ENCODE results near the gene MSH5. TPM values are rescaled to one million over a fixed set of nuclear protein-coding genes. Genes with fewer than 3 reads are reported as not detected.

Gene MSH5
- total and polyA plus RNA-seq, 2 of the 13 experiments (the other 11 are each of a cell fraction or from before 2014, with no cell fraction given) = 10.2 to 38.7 TPM

DNA sequence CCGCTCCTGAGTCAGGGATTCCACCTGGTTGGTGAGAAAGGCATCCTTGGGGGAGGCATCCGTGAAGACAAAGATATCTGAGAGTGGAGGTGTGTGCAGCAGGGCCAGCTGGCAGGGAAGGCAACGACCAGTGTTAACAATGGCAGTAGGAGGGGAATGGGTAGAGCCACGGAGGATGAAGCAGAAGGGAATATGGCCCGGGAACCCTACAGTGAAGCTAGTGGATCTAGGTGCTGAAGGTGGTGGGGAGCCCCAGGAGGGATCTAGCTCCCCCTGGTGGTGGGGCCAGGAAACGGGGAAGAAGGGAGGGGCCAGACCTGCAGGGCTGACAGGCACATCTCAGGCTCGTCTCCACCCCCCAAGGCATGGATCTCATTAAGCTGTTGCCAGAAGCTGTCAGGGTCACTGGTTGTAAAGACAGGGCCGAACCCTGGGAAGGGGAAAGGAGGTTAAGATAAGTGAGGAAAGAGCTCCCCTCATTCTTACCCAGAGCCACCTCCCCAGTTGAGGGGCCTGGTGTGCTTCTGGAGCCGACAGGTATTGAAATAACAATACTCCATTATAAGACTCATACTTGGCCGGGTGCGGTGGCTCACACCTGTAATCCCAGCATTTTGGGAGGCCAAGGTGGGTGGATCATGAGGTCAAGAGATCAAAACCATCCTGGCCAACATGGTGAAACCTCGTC, 30.0 kb downstream of the MSH5 start (continued):
- TF ChIP-seq, protein P1, sequence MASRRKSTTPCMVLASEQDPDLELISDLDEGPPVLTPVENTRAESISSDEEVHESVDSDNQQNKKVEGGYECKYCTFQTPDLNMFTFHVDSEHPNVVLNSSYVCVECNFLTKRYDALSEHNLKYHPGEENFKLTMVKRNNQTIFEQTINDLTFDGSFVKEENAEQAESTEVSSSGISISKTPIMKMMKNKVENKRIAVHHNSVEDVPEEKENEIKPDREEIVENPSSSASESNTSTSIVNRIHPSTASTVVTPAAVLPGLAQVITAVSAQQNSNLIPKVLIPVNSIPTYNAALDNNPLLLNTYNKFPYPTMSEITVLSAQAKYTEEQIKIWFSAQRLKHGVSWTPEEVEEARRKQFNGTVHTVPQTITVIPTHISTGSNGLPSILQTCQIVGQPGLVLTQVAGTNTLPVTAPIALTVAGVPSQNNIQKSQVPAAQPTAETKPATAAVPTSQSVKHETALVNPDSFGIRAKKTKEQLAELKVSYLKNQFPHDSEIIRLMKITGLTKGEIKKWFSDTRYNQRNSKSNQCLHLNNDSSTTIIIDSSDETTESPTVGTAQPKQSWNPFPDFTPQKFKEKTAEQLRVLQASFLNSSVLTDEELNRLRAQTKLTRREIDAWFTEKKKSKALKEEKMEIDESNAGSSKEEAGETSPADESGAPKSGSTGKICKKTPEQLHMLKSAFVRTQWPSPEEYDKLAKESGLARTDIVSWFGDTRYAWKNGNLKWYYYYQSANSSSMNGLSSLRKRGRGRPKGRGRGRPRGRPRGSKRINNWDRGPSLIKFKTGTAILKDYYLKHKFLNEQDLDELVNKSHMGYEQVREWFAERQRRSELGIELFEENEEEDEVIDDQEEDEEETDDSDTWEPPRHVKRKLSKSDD (CRISPR knock-in tag; IDR thresholded peaks at IDR 0.05; ENCODE audit: low read depth) = no peak
- TF ChIP-seq, protein P2, sequence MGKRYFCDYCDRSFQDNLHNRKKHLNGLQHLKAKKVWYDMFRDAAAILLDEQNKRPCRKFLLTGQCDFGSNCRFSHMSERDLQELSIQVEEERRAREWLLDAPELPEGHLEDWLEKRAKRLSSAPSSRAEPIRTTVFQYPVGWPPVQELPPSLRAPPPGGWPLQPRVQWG (CRISPR knock-in tag; IDR thresholded peaks at IDR 0.05; ENCODE audit: borderline replicate concordance, low read depth) = no peak
- no peak for TF ChIP-seq SRSF4 (IDR thresholded peaks at IDR 0.05; ENCODE audit: low read depth, low read length, poor library complexity, severe bottlenecking)
- TF ChIP-seq U2AF1 (optimal IDR thresholded peaks at IDR 0.05; ENCODE audit: low read depth, low read length) = no peak
- TF ChIP-seq TP53 (CRISPR knock-in tag; conservative IDR thresholded peaks at IDR 0.05) = no peak
- TF ChIP-seq HIVEP1 (CRISPR knock-in tag; IDR thresholded peaks at IDR 0.05) = peak; percentile 69; the same call in 1 of the 2 replicates
- TF ChIP-seq ZFP41 (CRISPR knock-in tag; IDR thresholded peaks at IDR 0.05; ENCODE audit: borderline replicate concordance) = peak; percentile 39; the same call in 1 of the 2 replicates
- TF ChIP-seq DR1 (CRISPR knock-in tag; IDR thresholded peaks at IDR 0.05) = no peak
- TF ChIP-seq, protein P3, sequence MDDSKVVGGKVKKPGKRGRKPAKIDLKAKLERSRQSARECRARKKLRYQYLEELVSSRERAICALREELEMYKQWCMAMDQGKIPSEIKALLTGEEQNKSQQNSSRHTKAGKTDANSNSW (CRISPR knock-in tag; IDR thresholded peaks at IDR 0.05; ENCODE audit: borderline replicate concordance) = no peak; the same call in 1 of the 2 replicates
- peak; percentile 30; the same call in 1 of the 2 replicates for TF ChIP-seq HOXA3 (CRISPR knock-in tag; IDR thresholded peaks at IDR 0.05)
- TF ChIP-seq, protein P4, sequence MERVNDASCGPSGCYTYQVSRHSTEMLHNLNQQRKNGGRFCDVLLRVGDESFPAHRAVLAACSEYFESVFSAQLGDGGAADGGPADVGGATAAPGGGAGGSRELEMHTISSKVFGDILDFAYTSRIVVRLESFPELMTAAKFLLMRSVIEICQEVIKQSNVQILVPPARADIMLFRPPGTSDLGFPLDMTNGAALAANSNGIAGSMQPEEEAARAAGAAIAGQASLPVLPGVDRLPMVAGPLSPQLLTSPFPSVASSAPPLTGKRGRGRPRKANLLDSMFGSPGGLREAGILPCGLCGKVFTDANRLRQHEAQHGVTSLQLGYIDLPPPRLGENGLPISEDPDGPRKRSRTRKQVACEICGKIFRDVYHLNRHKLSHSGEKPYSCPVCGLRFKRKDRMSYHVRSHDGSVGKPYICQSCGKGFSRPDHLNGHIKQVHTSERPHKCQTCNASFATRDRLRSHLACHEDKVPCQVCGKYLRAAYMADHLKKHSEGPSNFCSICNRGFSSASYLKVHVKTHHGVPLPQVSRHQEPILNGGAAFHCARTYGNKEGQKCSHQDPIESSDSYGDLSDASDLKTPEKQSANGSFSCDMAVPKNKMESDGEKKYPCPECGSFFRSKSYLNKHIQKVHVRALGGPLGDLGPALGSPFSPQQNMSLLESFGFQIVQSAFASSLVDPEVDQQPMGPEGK (CRISPR knock-in tag; IDR thresholded peaks at IDR 0.05) = peak; percentile 90
- TF ChIP-seq, protein P5, sequence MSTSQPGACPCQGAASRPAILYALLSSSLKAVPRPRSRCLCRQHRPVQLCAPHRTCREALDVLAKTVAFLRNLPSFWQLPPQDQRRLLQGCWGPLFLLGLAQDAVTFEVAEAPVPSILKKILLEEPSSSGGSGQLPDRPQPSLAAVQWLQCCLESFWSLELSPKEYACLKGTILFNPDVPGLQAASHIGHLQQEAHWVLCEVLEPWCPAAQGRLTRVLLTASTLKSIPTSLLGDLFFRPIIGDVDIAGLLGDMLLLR (CRISPR knock-in tag; IDR thresholded peaks at IDR 0.05) = no peak
- TF ChIP-seq, protein P6, sequence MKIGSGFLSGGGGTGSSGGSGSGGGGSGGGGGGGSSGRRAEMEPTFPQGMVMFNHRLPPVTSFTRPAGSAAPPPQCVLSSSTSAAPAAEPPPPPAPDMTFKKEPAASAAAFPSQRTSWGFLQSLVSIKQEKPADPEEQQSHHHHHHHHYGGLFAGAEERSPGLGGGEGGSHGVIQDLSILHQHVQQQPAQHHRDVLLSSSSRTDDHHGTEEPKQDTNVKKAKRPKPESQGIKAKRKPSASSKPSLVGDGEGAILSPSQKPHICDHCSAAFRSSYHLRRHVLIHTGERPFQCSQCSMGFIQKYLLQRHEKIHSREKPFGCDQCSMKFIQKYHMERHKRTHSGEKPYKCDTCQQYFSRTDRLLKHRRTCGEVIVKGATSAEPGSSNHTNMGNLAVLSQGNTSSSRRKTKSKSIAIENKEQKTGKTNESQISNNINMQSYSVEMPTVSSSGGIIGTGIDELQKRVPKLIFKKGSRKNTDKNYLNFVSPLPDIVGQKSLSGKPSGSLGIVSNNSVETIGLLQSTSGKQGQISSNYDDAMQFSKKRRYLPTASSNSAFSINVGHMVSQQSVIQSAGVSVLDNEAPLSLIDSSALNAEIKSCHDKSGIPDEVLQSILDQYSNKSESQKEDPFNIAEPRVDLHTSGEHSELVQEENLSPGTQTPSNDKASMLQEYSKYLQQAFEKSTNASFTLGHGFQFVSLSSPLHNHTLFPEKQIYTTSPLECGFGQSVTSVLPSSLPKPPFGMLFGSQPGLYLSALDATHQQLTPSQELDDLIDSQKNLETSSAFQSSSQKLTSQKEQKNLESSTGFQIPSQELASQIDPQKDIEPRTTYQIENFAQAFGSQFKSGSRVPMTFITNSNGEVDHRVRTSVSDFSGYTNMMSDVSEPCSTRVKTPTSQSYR (CRISPR knock-in tag; IDR thresholded peaks at IDR 0.05; ENCODE audit: borderline replicate concordance) = peak; percentile 50; the same call in 1 of the 2 replicates
- peak; percentile 40; the same call in 1 of the 2 replicates for TF ChIP-seq ZSCAN9 (CRISPR knock-in tag; IDR thresholded peaks at IDR 0.05; ENCODE audit: borderline replicate concordance)
- 0 out of 2 replicates have a peak, but pooled peaks have one; percentile 55 for TF ChIP-seq SMAD1 (CRISPR knock-in tag; IDR thresholded peaks at IDR 0.05; ENCODE audit: borderline replicate concordance, low read depth)
- TF ChIP-seq NFE2L1 (CRISPR knock-in tag; IDR thresholded peaks at IDR 0.05; ENCODE audit: borderline replicate concordance) = no peak
- no peak for TF ChIP-seq ZBTB7A (CRISPR knock-in tag; IDR thresholded peaks at IDR 0.05)
- TF ChIP-seq SMAD3 (CRISPR knock-in tag; IDR thresholded peaks at IDR 0.05) = 0 out of 2 replicates have a peak, but pooled peaks have one; percentile 26
- 0 out of 2 replicates have a peak, but pooled peaks have one; percentile 39 for TF ChIP-seq POGZ (CRISPR knock-in tag; IDR thresholded peaks at IDR 0.05)

Measured in HepG2 (cell line).